HepG2 (cell line): ENCODE measurements around the gene KRABD2.
A peak's percentile ranks its signal among the peaks of the same experiment; 100 is the strongest.

Experiments
- ATF5 ChIP-seq: sonication (generic); formaldehyde crosslinking; IDR thresholded peaks from 2 replicates; pipeline ENCODE4 v1.4.0; 2020; ENCODE audit warnings: mild to moderate bottlenecking, low read depth, missing genetic modification reagents
- E2F2 ChIP-seq: sonication (generic); formaldehyde crosslinking; IDR thresholded peaks from 2 replicates; pipeline ENCODE4 v1.4.0; 2020; ENCODE audit warnings: missing genetic modification reagents, borderline replicate concordance
- FOXP1 ChIP-seq, 2 experiments: fragments of 450-650 bp in 1 of 2; IDR thresholded peaks; 2 replicates each; pipeline ENCODE4 v1.6.1; 2017 to 2018; ENCODE audit warnings: antibody characterized with exemption in 1 of 2
- IRF1 ChIP-seq: sonication (generic); formaldehyde crosslinking; IDR thresholded peaks from 2 replicates; pipeline ENCODE4 v1.4.0; 2020; ENCODE audit warnings: low read depth, mild to moderate bottlenecking, missing genetic modification reagents
- IRF9 ChIP-seq: sonication (generic); formaldehyde crosslinking; IDR thresholded peaks from 2 replicates; pipeline ENCODE4 v1.8.0; 2022; ENCODE audit warnings: missing genetic modification reagents, mild to moderate bottlenecking, borderline replicate concordance
- MEF2D ChIP-seq: sonication (generic); formaldehyde crosslinking; IDR thresholded peaks from 2 replicates; pipeline ENCODE4 v1.5.1; 2020; ENCODE audit warnings: mild to moderate bottlenecking, missing genetic modification reagents
- MTF1 ChIP-seq: sonication (generic); formaldehyde crosslinking; IDR thresholded peaks from 2 replicates; pipeline ENCODE4 v1.5.0; 2020; ENCODE audit warnings: missing genetic modification reagents
- NCOA5 ChIP-seq: sonication (generic); formaldehyde crosslinking; IDR thresholded peaks from 2 replicates; pipeline ENCODE4 v1.4.0; 2020; ENCODE audit warnings: missing genetic modification reagents
- SCMH1 ChIP-seq: sonication (generic); formaldehyde crosslinking; IDR thresholded peaks from 2 replicates; pipeline ENCODE4 v1.9.0; 2021; ENCODE audit warnings: missing genetic modification reagents, mild to moderate bottlenecking, borderline replicate concordance
- XRCC5 ChIP-seq: fragments of 200-400 bp; formaldehyde crosslinking; optimal IDR thresholded peaks from 2 replicates; pipeline ENCODE3; 2017; ENCODE audit warnings: mild to moderate bottlenecking, low read length
- ZBTB3 ChIP-seq: sonication (generic); formaldehyde crosslinking; IDR thresholded peaks from 2 replicates; pipeline ENCODE4 v1.4.0; 2020; ENCODE audit warnings: low read depth, mild to moderate bottlenecking, moderate library complexity, missing genetic modification reagents, borderline replicate concordance
- ZNF225 ChIP-seq: sonication (generic); formaldehyde crosslinking; IDR thresholded peaks from 2 replicates; pipeline ENCODE4 v1.4.0; 2020; ENCODE audit warnings: mild to moderate bottlenecking, missing genetic modification reagents
- ZNF619 ChIP-seq: sonication (generic); formaldehyde crosslinking; IDR thresholded peaks from 2 replicates; pipeline ENCODE4 v1.4.0; 2020; ENCODE audit warnings: mild to moderate bottlenecking, missing genetic modification reagents
- ZSCAN21 ChIP-seq: sonication (generic); formaldehyde crosslinking; IDR thresholded peaks from 2 replicates; pipeline ENCODE4 v1.8.0; 2022; ENCODE audit warnings: mild to moderate bottlenecking, missing genetic modification reagents, moderate library complexity, borderline replicate concordance
- TF ChIP-seq, protein P1 (sequence below): sonication (generic); formaldehyde crosslinking; IDR thresholded peaks from 2 replicates; pipeline ENCODE4 v1.9.0; 2022; ENCODE audit warnings: missing genetic modification reagents, mild to moderate bottlenecking, borderline replicate concordance
- TF ChIP-seq, protein P2 (sequence below): sonication (generic); formaldehyde crosslinking; IDR thresholded peaks from 2 replicates; pipeline ENCODE4 v1.4.0; 2020; ENCODE audit warnings: mild to moderate bottlenecking, missing genetic modification reagents
- TF ChIP-seq, protein P3 (sequence below): sonication (generic); formaldehyde crosslinking; IDR thresholded peaks from 2 replicates; pipeline ENCODE4 v1.5.0; 2020; ENCODE audit warnings: missing genetic modification reagents
- TF ChIP-seq, protein P4 (sequence below): sonication (generic); IDR thresholded peaks from 2 replicates; pipeline ENCODE4 v1.6.1; 2016; ENCODE audit warnings: low read depth, borderline replicate concordance

The KRABD2 gene

GRCh38 chr17:8383143-8383822, 6.8 kb upstream of the KRABD2 start, which contains the start of gene RPL26 (continued):
- TF ChIP-seq, protein P1, sequence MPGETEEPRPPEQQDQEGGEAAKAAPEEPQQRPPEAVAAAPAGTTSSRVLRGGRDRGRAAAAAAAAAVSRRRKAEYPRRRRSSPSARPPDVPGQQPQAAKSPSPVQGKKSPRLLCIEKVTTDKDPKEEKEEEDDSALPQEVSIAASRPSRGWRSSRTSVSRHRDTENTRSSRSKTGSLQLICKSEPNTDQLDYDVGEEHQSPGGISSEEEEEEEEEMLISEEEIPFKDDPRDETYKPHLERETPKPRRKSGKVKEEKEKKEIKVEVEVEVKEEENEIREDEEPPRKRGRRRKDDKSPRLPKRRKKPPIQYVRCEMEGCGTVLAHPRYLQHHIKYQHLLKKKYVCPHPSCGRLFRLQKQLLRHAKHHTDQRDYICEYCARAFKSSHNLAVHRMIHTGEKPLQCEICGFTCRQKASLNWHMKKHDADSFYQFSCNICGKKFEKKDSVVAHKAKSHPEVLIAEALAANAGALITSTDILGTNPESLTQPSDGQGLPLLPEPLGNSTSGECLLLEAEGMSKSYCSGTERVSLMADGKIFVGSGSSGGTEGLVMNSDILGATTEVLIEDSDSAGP (CRISPR knock-in tag): peak; percentile 84
- TF ChIP-seq IRF9 (CRISPR knock-in tag) (peak; percentile 51; the same call in 1 of the 2 replicates), ZNF619 (CRISPR knock-in tag) (no peak), XRCC5 (peak; percentile 93), ATF5 (CRISPR knock-in tag) (no peak), MEF2D (0 out of 2 replicates have a peak, but pooled peaks have one; percentile 6), MTF1 (CRISPR knock-in tag) (no peak; the same call in 1 of the 2 replicates), E2F2 (no peak), ZBTB3 (no peak), IRF1 (0 out of 2 replicates have a peak, but pooled peaks have one; percentile 22), NCOA5 (CRISPR knock-in tag) (no peak), SCMH1 (CRISPR knock-in tag) (no peak), ZSCAN21 (CRISPR knock-in tag) (no peak; the same call in 1 of the 2 replicates), ZNF225 (no peak), FOXP1 (IDR thresholded peaks at IDR 0.05) (no peak), FOXP1 (CRISPR knock-in tag; IDR thresholded peaks at IDR 0.05) (0 out of 2 replicates have a peak, but pooled peaks have one; percentile 29)
- TF ChIP-seq, protein P2, sequence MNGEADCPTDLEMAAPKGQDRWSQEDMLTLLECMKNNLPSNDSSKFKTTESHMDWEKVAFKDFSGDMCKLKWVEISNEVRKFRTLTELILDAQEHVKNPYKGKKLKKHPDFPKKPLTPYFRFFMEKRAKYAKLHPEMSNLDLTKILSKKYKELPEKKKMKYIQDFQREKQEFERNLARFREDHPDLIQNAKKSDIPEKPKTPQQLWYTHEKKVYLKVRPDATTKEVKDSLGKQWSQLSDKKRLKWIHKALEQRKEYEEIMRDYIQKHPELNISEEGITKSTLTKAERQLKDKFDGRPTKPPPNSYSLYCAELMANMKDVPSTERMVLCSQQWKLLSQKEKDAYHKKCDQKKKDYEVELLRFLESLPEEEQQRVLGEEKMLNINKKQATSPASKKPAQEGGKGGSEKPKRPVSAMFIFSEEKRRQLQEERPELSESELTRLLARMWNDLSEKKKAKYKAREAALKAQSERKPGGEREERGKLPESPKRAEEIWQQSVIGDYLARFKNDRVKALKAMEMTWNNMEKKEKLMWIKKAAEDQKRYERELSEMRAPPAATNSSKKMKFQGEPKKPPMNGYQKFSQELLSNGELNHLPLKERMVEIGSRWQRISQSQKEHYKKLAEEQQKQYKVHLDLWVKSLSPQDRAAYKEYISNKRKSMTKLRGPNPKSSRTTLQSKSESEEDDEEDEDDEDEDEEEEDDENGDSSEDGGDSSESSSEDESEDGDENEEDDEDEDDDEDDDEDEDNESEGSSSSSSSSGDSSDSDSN (CRISPR knock-in tag): no peak; the same call in none of the 2 replicates
- TF ChIP-seq, protein P3, sequence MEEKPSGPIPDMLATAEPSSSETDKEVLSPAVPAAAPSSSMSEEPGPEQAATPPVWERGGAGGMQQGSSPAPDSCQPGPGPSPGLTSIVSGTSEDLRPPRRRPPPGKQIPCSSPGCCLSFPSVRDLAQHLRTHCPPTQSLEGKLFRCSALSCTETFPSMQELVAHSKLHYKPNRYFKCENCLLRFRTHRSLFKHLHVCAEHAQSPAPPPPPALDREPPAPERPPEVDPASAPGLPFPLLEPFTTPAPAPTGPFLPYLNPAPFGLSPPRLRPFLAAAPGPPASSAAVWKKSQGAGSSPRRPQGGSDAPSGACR (CRISPR knock-in tag): 0 out of 2 replicates have a peak, but pooled peaks have one; percentile 75
- TF ChIP-seq, protein P4, sequence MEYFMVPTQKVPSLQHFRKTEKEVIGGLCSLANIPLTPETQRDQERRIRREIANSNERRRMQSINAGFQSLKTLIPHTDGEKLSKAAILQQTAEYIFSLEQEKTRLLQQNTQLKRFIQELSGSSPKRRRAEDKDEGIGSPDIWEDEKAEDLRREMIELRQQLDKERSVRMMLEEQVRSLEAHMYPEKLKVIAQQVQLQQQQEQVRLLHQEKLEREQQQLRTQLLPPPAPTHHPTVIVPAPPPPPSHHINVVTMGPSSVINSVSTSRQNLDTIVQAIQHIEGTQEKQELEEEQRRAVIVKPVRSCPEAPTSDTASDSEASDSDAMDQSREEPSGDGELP: no peak; the same call in 1 of the 2 replicates
